Heart right ventricle (tissue), 16 donors: ENCODE measurements around the gene ABCC8. TPM values are rescaled to one million over a fixed set of nuclear protein-coding genes. Genes with fewer than 3 reads are reported as not detected.

Experiments used
- ATAC-seq, 8 donors: fragments of 200-7000 bp; cut with Tn5 transposase; one replicate each; pipeline ENCODE4 v1.9.1; 2020; ENCODE audit warnings: mild to moderate bottlenecking in 8 of 8, moderate library complexity in 8 of 8, moderate number of reproducible peaks in 1 of 8
- DNase-seq, 2 donors: peaks; one replicate each; pipeline ENCODE4 v3.0.0-alpha.2; 2020
- H3K27ac ChIP-seq, 10 donors: fragments of 200-600 bp; sonication (generic) in 2 of 10; one replicate each; pipeline versions ENCODE4 v1.5.0 to v1.8.0; 2020 to 2022; ENCODE audit warnings: mild to moderate bottlenecking in 3 of 10
- H3K27me3 ChIP-seq, 7 donors: fragments of 200-600 bp; one replicate each; pipeline ENCODE4 v1.8.0; 2021 to 2022; ENCODE audit warnings: mild to moderate bottlenecking in 2 of 7
- H3K36me3 ChIP-seq, 9 donors: fragments of 200-600 bp; sonication (generic) in 1 of 9; one replicate each; pipeline versions ENCODE4 v1.5.0 to v1.8.0; 2020 to 2022; ENCODE audit warnings: mild to moderate bottlenecking in 2 of 9
- H3K4me1 ChIP-seq, 9 donors: fragments of 200-600 bp; sonication (generic) in 1 of 9; one replicate each; pipeline versions ENCODE4 v1.5.0 to v1.8.0; 2020 to 2022; ENCODE audit warnings: mild to moderate bottlenecking in 4 of 9
- H3K4me3 ChIP-seq, 10 donors: fragments of 200-600 bp; sonication (generic) in 2 of 10; one replicate each; pipeline versions ENCODE4 v1.5.0 to v1.8.0; 2020 to 2022; ENCODE audit warnings: mild to moderate bottlenecking in 7 of 10, moderate library complexity in 2 of 10
- H3K9me3 ChIP-seq, 11 donors: fragments of 200-600 bp in 10 of 11; sonication (generic) in 2 of 11; one replicate each; pipeline versions ENCODE4 v1.5.0 to v1.8.0; 2013 to 2022; ENCODE audit warnings: mild to moderate bottlenecking in 2 of 11, control low read depth in 1 of 11, moderate library complexity in 1 of 11
- CTCF ChIP-seq, 9 donors: fragments of 200-600 bp; sonication (generic) in 2 of 9; IDR thresholded peaks; one replicate each; pipeline versions ENCODE4 v1.5.0 to v1.8.0; 2021 to 2022; ENCODE audit warnings: antibody characterized with exemption in 9 of 9, mild to moderate bottlenecking in 5 of 9, moderate library complexity in 1 of 9
- WGBS, 2 donors: extraction: QIAGEN DNeasy Blood & Tissue Kit; methylation state at CpG; one replicate each; pipeline ENCODE4 v1.1.7; 2013; ENCODE audit warnings: inconsistent platforms in 1 of 2; 5-methylcytosine and 5-hydroxymethylcytosine counted together
- intact Hi-C, 10 donors: fragments of 100-400 bp; cut with DNase I; formaldehyde crosslinking; loops; one replicate each; pipeline versions ENCODE4 v1.11.1 to v1.14.2; 2022
- polyA plus RNA-seq, 2 donors: library from polyadenylated mRNA; stranded (reverse); fragments of 200-250 nt; gene quantifications; one replicate each; pipeline ENCODE4 v1.2.3, GENCODE V29; 2013
- total RNA-seq, 10 donors: library from RNA; stranded (reverse); fragmentation: NEBNext Ultra II Directional in 3 of 10; extraction: Animal tissue kit (Norgen Biotek cat#: 25700) in 3 of 10; gene quantifications; one replicate each; pipeline versions ENCODE4 v1.2.1 to v1.2.4, GENCODE V29; 2021 to 2023
- donor health status: Arrhythmogenic right ventricular cardiomyopathy.
- donor health status: ischemic (EF 13 %, LVEDD 7.1; RV severe dilation, severe dysfunction).
- donor health status: healthy with polysubstance abuse.
- donor health status: DM: no; HTN: yes; CAD: no.
- donor health status: DM: no; HTN: no; CAD: no.
- donor health status: ischemic (EF 25% LVEDD 6.9; RV normal size, moderate dysfunction).
- donor health status: ischemic (EF 25% LVEDD 5.7; RV mildly dilated, moderate dysfunction).
- donor health status: healthy.
- donor health status: DM: yes; HTN: yes; CAD: no.
- donor health status: Ischemic cardiomyopathy.
- donor health status: ischemic (EF 35%, LVEDD 5.7; RV mildly dilated, moderate dysfunction).
- donor health status: nonischemic (EF 11% LVEDD 7.7; RV severe dilation, severe dysfunction).
- donor health status: DM: yes; HTN: yes; CAD: no.
- donor health status: PGD.
- donor health status: ischemic (EF 29% LVEDD 5.4; RV normal size, mild dysfunction).
- donor health status: nonischemic (EF 23%, LVEDD 6.1; RV moderate dilation, normal function).

The ABCC8 gene
- total and polyA plus RNA-seq, 12 donors: 0.47 to 8.6 (median 4.9) TPM

- H3K27ac ChIP-seq: no peak overlapping the region
- peaks cover 0 to 6% (median 0%) of the 10 kb centered on the region in 7 donors for H3K27me3 ChIP-seq
- WGBS, 2 donors: 71 to 73% methylated on average over 8 of the region's 8 CpGs
- DNase-seq: no peak
- peaks cover 0 to 6% (median 0%) of the 10 kb centered on the region in 9 donors for H3K36me3 ChIP-seq
- TF ChIP-seq CTCF (IDR thresholded peaks at IDR 0.05): no peak
- peaks cover 0 to 8% (median 0%) of the 10 kb centered on the region in 11 donors for H3K9me3 ChIP-seq
- intact Hi-C loops: loop anchor here in 1 of 10 donors (5.0 kb wide), 1 partner anchor 125 kb away; no protein-coding TSS in a partner anchor
- H3K4me1 ChIP-seq: peaks cover 0 to 25% (median 7%) of the 10 kb centered on the region in 9 donors
- H3K4me3 ChIP-seq: no peak overlapping the region
- ATAC-seq: no peak
Observed at GRCh38 chr11:17382046-17382728, 94.5 kb downstream of the ABCC8 start.

- ATAC-seq: no peak
- peaks cover 0 to 8% (median 0%) of the 10 kb centered on the region in 11 donors for H3K9me3 ChIP-seq
- no peak for TF ChIP-seq CTCF (IDR thresholded peaks at IDR 0.05)
- no peak overlapping the region for H3K4me3 ChIP-seq
- 68 to 70% methylated on average over 4 of the region's 4 CpGs for WGBS, 2 donors
- H3K27ac ChIP-seq: no peak overlapping the region
- intact Hi-C loops: loop anchor here in 1 of 10 donors (5.0 kb wide), 1 partner anchor 126 kb away; no protein-coding TSS in a partner anchor
- peaks cover 0 to 6% (median 0%) of the 10 kb centered on the region in 9 donors for H3K36me3 ChIP-seq
- no peak for DNase-seq
- no peaks in the 10 kb centered on the region for H3K27me3 ChIP-seq
- H3K4me1 ChIP-seq: peaks cover 0 to 23% (median 5%) of the 10 kb centered on the region in 9 donors
Observed at GRCh38 chr11:17381156-17381555, 95.5 kb downstream of the ABCC8 start.

- intact Hi-C loops: loop anchor here in 1 of 10 donors (5.0 kb wide), 1 partner anchor 128 kb away; no protein-coding TSS in a partner anchor
- peaks cover 0 to 6% (median 0%) of the 10 kb centered on the region in 9 donors for H3K36me3 ChIP-seq
Observed at GRCh38 chr11:17379383-17380180, 97.1 kb downstream of the ABCC8 start.

More at GRCh38 chr11:17379383-17380180, 97.1 kb downstream of the ABCC8 start:
- ATAC-seq: no peak
- no peak overlapping the region for H3K4me3 ChIP-seq
- no peaks in the 10 kb centered on the region for H3K27me3 ChIP-seq
- 85% methylated on average over 7 of the region's 7 CpGs for WGBS, 2 donors
- DNase-seq: no peak
- no peak overlapping the region for H3K27ac ChIP-seq
- peaks cover 0 to 15% (median 0%) of the 10 kb centered on the region in 9 donors for H3K4me1 ChIP-seq
- peaks cover 0 to 13% (median 0%) of the 10 kb centered on the region in 11 donors for H3K9me3 ChIP-seq
- no peak for TF ChIP-seq CTCF (IDR thresholded peaks at IDR 0.05)
